HuH-7.5 (cell line): ENCODE measurements around the gene PLD4.

Experiments used
- DNase-seq: peaks from one replicate; pipeline ENCODE4 v3.0.0; 2011; ENCODE audit warnings: low spot score

The PLD4 gene

GRCh38 chr14:104975481-104976197 is 51.0 kb downstream of the PLD4 start:
- no peak for DNase-seq

GRCh38 chr14:104976198-104977007 is 51.7 kb downstream of the PLD4 start:
- DNase-seq: peak; percentile 81

GRCh38 chr14:104977008-104977680 is 52.5 kb downstream of the PLD4 start:
- DNase-seq: no peak

GRCh38 chr14:104977681-104978653 is 53.3 kb downstream of the PLD4 start, which contains the start of gene AHNAK2:
Gene AHNAK2 (minus strand): TSS chr14:104978374. CDS start chr14:104978237, 137 bp downstream.
- peak; percentile 80 for DNase-seq

- no peak for DNase-seq
Measured at GRCh38 chr14:104978746-104979691, 54.3 kb downstream of the PLD4 start.

GRCh38 chr14:104979758-104980610 is 55.3 kb downstream of the PLD4 start:
- DNase-seq: no peak

- DNase-seq: no peak
Measured at GRCh38 chr14:104980611-104981531, 56.2 kb downstream of the PLD4 start.

- no peak for DNase-seq
Measured at GRCh38 chr14:104981699-104982541, 57.2 kb downstream of the PLD4 start.

- no peak for DNase-seq
Measured at GRCh38 chr14:104982548-104983230, 58.0 kb downstream of the PLD4 start.
